Activated T-helper 17 cell treated with anti-CD3 and anti-CD28 coated beads, Interleukin-2, amount 50 U/mL, for 72 hours (primary cell): ENCODE measurements around the gene GALNT6. TPM values are rescaled to one million over a fixed set of nuclear protein-coding genes. Genes with fewer than 3 reads are reported as not detected.
A peak's percentile ranks its signal among the peaks of the same experiment; 100 is the strongest.

ENCODE experiments used
- ATAC-seq: fragments of 150-1000 bp; cut with Tn5 transposase; replicated peaks from 2 replicates; pipeline ENCODE4 v1.10.0; 2021; ENCODE audit warnings: mild to moderate bottlenecking, moderate library complexity
- H3K27ac Mint-ChIP-seq: one replicate; pipeline ENCODE4 v1.8.0; 2022; ENCODE audit warnings: mixed read lengths
- H3K27me3 Mint-ChIP-seq: one replicate; pipeline ENCODE4 v1.8.0; 2022; ENCODE audit warnings: mixed read lengths
- H3K36me3 Mint-ChIP-seq: one replicate; pipeline ENCODE4 v1.8.0; 2022; ENCODE audit warnings: low read depth, mild to moderate bottlenecking, mixed read lengths
- H3K4me1 Mint-ChIP-seq: one replicate; pipeline ENCODE4 v1.8.0; 2022; ENCODE audit warnings: mixed read lengths
- H3K4me3 Mint-ChIP-seq: one replicate; pipeline ENCODE4 v1.8.0; 2022; ENCODE audit warnings: mild to moderate bottlenecking, mixed read lengths
- H3K9me3 Mint-ChIP-seq: one replicate; pipeline ENCODE4 v1.8.0; 2022; ENCODE audit warnings: mixed read lengths
- total RNA-seq, 2 donors: library from RNA; stranded (reverse); gene quantifications; one replicate each; pipeline ENCODE4 v1.2.3, GENCODE V29; 2022

GALNT6 gene
- total RNA-seq, 2 donors from 2014 or later = 6.2 to 7.2 TPM

DNA sequence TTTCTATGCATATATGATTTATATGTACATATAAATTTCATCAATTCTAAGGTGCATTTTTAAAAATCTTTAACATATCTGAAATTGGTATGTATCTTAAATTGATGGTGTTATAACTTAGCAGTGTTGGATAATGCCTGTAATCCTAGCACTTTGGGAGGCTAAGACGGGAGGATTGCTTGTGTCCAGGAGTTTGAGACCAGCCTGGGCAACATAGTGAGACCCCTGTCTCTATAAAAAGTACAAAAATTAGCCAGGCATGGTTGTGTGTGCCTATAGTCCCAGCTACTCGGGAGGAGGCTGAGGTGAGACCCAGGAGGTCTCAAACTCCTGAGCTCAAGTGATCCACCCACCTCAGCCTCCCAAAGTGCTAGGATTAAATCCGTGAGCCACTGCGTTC lies 6.5 kb upstream of the GALNT6 start:
- no peak overlapping the region for H3K27ac Mint-ChIP-seq
- no peaks in the 10 kb centered on the region for H3K36me3 Mint-ChIP-seq
- ATAC-seq = no peak
- H3K4me3 Mint-ChIP-seq = no peak overlapping the region
- peaks cover 28% of the 10 kb centered on the region for H3K4me1 Mint-ChIP-seq
- no peaks in the 10 kb centered on the region for H3K9me3 Mint-ChIP-seq
- H3K27me3 Mint-ChIP-seq = no peaks in the 10 kb centered on the region

DNA sequence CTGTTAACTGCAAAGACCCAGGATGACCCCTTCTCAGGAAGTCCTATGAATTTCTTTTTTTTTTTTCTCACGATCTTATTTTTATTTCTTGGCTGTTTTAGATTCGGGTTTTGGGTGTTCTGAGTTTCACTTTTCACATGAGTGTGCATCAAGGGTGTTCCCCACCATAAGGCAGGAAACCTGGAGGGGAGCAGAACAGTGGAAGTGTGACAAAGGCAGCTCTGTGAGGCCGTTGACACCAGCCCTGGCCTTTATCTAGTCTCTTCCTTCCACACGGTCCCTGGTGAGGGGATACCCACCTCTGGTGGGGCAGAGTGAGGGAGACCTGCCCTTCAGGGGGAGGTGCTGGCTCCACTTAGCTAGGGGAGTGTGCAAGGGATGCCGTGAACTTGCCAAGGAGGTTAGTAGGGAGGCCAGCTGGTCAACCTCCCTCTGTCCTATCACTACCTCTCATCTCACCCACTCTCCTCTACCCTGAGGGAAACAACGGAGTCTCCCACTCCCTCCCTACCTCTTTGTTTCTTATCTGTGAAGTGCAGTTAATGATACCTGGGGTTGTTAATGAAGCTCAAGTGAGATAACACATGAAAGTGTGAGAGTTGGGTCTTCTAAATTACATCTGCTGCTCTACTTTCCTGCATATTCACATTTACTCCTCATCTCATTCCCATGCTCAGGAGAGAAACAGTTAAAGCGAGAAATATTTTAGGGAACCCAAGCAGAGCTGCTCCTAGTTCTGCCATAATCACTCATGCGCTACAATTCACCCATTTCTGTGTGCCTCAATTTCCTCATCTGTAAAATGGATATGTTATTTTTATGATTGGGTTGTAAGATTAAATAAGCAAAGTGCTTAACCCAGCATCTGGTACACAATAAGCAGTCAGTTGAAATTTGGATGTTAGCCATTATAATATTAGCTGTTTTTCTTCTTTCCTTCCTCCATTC lies 4.4 kb upstream of the GALNT6 start:
- ATAC-seq = peak; percentile 59
- Mint-ChIP-seq H3K4me1 (peaks cover 33% of the 10 kb centered on the region), H3K36me3 (no peaks in the 10 kb centered on the region), H3K4me3 (peak overlapping the region; percentile 84), H3K9me3 (no peaks in the 10 kb centered on the region), H3K27me3 (no peaks in the 10 kb centered on the region), H3K27ac (peak overlapping the region; percentile 59)

DNA sequence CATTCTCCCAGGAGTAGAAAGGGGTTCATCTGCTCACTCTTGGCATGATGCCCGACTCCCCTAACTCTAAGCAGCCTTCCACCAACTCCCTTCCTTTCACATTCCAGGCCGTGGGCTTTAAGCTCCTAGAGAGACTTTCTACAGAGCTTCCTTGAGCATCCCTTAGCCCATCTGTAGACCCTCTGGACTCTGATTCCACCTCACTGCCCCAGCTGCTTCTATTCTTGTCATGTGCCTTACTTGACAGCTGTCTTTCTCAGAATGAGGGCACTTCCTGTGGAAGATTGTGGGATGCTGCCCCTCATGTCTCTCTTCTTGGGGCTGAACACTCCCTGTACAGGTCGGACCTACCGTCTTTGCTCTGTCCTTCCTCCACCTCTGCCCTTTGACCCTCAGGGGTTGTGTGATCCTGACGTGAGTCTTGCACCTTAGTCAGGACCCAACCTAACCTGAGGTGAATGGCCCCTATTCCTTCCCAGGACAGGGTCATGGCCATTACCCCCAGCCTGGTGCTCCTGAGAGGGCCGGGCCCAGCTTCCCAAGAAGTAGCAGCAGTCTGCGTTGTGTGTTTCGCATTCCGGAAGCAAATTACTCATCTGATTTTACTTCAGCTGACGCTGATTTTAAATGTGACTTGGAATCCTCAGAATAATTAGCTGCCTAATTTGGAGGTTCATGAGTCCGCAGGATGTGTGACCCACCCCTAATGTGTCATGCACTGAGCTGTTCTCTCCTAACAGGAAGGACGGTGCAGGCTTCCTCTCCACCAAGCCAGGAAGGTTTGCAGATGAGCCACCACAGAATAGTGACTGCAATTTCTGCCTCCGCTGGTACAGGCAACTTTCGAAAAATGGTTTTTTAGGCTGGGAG lies 2.7 kb upstream of the GALNT6 start:
- peaks cover 40% of the 10 kb centered on the region for H3K4me1 Mint-ChIP-seq
- peak overlapping the region; percentile 84 for H3K4me3 Mint-ChIP-seq
- H3K9me3 Mint-ChIP-seq = no peaks in the 10 kb centered on the region
- no peaks in the 10 kb centered on the region for H3K36me3 Mint-ChIP-seq
- no peaks in the 10 kb centered on the region for H3K27me3 Mint-ChIP-seq
- peak; percentile 78 for ATAC-seq
- H3K27ac Mint-ChIP-seq = peak overlapping the region; percentile 73

DNA sequence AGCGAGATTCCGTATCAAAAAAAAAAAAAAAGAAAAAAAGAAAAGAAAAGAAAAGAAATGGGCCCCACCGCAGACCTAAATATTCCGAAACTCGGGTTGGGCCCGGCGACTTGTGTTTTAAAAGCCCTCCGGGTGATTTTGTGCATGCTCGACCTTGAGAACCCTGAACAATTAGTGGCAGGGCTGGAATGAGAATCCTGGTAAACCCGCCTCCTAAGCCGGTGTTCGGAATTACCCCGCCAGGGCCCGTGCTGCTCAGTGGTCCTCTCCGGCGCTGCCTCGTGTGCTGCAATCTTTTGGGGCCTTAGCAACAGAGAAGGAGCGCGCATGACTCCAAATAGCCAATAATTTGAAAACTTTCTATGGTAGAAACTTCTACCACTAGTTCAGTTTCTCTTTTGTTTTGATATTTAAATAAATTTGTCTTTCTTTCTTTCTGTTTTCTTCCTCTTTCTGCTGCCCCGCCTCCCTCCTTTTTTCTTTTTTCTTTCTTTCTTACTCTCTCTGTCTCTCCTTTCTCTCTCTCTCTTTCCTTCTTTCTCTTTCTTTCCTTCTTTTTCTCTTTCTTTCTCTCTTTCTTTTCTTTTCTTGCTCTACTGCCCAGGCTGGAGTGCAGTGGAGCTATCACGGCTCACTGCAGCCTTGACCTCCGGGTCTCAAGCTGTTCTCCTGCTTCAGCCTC lies 1.5 kb upstream of the GALNT6 start:
- no peaks in the 10 kb centered on the region for H3K9me3 Mint-ChIP-seq
- peak overlapping the region; percentile 55 for H3K27ac Mint-ChIP-seq
- peak overlapping the region; percentile 84 for H3K4me3 Mint-ChIP-seq
- H3K36me3 Mint-ChIP-seq = no peaks in the 10 kb centered on the region
- H3K27me3 Mint-ChIP-seq = no peaks in the 10 kb centered on the region
- H3K4me1 Mint-ChIP-seq = peaks cover 49% of the 10 kb centered on the region
- ATAC-seq = no peak

DNA sequence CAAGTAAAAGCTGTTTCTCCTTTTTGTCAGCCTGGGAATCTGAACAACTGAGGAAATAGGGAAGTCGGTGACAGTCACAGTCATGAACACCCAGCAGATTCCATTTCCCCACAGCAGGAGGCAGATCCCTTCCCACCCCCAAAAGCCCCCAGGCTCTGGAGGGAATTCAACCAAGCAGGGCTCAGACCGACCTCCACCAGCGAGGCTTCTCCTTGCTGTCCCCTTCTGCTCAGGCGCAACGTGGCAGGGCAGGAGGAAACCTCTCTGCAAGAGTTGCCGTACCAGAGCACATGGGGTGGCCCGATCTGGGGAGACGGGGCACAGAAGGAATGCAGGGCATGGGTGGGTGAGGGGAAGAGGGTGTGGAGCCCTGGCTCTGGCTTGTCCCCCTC lies 319 bp downstream of the GALNT6 start:
- peaks cover 45% of the 10 kb centered on the region for H3K4me1 Mint-ChIP-seq
- H3K27me3 Mint-ChIP-seq = no peaks in the 10 kb centered on the region
- peak overlapping the region; percentile 76 for H3K27ac Mint-ChIP-seq
- no peaks in the 10 kb centered on the region for H3K36me3 Mint-ChIP-seq
- peak overlapping the region; percentile 84 for H3K4me3 Mint-ChIP-seq
- H3K9me3 Mint-ChIP-seq = no peaks in the 10 kb centered on the region
- ATAC-seq = no peak

DNA sequence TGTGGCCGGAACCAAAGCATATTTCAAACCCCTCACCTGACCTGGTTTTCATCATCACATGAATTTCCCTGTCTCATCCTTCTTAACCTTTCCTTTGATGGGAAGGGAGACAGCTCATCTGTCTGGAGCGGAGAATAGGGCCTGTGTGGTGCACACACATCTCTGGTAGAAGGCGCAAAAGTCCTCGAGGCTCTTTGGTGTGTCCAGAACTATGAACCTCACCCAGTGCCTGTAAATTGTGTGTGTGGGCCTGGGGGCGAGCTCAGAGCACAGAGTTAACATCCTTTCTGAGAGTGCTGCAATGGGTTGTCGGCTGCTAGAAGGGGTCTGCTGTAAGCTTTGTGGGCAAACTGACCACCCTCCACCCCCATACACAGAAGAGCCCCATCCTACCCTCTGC lies 749 bp downstream of the GALNT6 start:
- Mint-ChIP-seq H3K27me3 (no peaks in the 10 kb centered on the region), H3K4me3 (peak overlapping the region; percentile 84)

DNA sequence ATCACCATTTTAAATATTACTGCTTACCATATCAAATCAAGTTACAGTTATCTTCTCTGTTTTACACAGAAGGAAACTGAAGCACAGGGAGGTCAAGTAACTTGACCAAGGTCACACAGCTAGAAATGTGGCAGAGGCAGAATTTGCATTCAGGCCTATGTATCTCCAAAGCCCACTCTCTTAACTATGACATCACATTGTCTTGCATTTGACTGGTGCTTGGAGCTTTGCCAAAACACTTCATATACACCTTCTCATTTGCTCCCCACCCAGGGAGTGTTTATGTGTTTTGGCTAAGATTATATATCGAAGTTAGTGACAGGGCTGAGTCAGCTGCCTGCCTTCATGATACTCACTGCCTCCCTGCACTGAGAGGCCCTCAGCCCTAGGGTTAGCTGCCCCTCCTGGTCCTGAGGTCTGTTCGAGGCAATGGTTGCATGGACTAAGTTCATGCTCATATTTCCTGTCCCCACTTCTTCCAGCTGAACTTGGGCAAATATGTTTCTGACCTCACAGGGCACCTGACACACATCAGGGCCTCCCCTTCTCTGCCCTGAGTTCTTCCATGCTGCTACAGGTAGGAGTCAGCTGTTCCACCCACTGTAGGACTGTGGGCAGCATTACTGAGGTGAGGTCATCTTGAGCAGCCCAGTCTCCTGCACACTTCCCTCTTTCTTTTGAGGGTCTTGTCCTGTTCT lies 1.8 kb downstream of the GALNT6 start:
- ATAC-seq = peak; percentile 65
- H3K9me3 Mint-ChIP-seq = no peaks in the 10 kb centered on the region
- H3K36me3 Mint-ChIP-seq = no peaks in the 10 kb centered on the region
- H3K27me3 Mint-ChIP-seq = no peaks in the 10 kb centered on the region
- H3K4me3 Mint-ChIP-seq = no peak overlapping the region
- H3K27ac Mint-ChIP-seq = peak overlapping the region; percentile 39
- H3K4me1 Mint-ChIP-seq = peaks cover 36% of the 10 kb centered on the region

More for the DNA sequence above, 749 bp downstream of the GALNT6 start:
- Mint-ChIP-seq H3K27ac (peak overlapping the region; percentile 76), H3K36me3 (no peaks in the 10 kb centered on the region), H3K9me3 (no peaks in the 10 kb centered on the region), H3K4me1 (peaks cover 41% of the 10 kb centered on the region)
- no peak for ATAC-seq

DNA sequence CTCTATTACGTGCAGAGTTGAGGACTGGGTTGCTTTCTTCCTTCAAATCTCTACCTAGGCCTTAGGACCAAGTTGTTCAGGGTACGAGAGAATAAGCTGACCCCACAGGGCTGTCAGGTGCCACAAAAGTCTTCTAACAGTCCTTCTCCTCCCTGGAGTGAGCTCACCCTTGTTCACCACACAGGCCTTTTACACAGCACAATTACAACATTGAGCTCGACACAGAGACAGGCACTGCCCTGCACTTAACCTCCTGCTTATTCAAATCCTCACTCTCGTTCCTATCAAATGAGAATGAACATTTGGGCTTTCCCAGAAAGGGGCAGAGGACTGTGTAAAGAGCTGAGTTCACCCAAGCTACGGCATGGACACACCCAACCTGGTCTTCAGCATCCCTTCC lies 2.4 kb downstream of the GALNT6 start:
- H3K27me3 Mint-ChIP-seq = no peaks in the 10 kb centered on the region
- H3K27ac Mint-ChIP-seq = no peak overlapping the region
- no peak for ATAC-seq
- peaks cover 37% of the 10 kb centered on the region for H3K4me1 Mint-ChIP-seq
- H3K9me3 Mint-ChIP-seq = no peaks in the 10 kb centered on the region
- H3K4me3 Mint-ChIP-seq = no peak overlapping the region
- no peaks in the 10 kb centered on the region for H3K36me3 Mint-ChIP-seq

DNA sequence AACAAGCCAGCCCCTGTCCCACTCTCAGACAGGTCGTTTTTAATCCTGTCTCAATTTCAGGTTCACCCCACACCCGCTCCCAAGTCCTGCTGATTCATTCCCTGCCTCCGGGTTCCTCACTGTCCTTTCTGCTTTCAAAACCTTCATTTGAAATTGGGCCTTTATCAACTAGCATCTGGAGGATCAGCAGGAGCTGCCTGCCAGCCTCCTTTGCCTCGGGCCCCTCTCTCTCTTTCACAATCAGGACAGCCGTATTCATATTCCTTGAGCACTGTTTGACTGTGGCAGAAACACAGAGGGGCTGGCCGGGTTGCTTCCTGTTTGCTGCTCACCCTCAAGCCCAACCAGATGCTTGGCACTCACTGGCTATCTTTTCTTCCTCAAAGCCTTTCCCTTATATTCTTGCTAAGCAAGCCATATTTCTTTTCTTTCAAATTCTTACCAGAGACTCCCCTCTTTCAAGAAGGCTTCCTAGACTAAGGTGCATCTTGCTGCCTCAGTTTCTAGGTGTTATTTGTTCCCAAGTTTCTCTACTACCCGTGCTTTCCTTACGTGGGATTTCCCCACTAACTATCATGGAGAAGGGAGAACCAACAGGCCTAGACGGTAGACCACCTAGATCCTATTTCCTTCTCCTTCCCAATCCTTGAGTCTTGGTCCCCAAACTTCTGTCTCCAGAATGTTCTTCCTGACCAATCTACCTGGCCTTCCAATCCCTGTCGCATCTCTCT lies 3.0 kb downstream of the GALNT6 start:
- no peak for ATAC-seq
- H3K27ac Mint-ChIP-seq = no peak overlapping the region

DNA sequence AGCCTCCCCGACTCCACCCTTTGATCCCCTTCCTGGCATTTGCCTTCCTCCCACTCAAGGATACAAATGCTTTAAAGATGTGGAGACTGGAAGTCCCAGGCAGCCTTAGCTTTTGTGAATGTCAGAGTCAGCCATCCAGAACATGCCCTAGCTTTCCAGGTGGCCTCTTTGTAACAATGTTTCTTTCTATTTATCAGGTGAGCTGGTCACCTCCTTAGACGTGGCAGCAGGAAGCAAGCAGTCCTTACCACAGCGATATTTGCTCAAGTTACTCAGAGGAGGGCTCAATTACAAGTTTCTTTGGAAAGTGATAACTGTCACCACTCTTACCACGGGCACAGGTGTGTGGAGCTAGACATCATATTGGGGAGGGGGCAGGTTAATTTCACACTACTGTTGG lies 4.9 kb downstream of the GALNT6 start:
- no peak for ATAC-seq
- no peak overlapping the region for H3K27ac Mint-ChIP-seq
- peaks cover 37% of the 10 kb centered on the region for H3K4me1 Mint-ChIP-seq
- no peaks in the 10 kb centered on the region for H3K9me3 Mint-ChIP-seq
- no peaks in the 10 kb centered on the region for H3K27me3 Mint-ChIP-seq
- H3K4me3 Mint-ChIP-seq = no peak overlapping the region
- H3K36me3 Mint-ChIP-seq = peaks cover 7% of the 10 kb centered on the region

More for the DNA sequence above, 3.0 kb downstream of the GALNT6 start:
- peaks cover 37% of the 10 kb centered on the region for H3K4me1 Mint-ChIP-seq
- no peak overlapping the region for H3K4me3 Mint-ChIP-seq
- H3K27me3 Mint-ChIP-seq = no peaks in the 10 kb centered on the region
- no peaks in the 10 kb centered on the region for H3K36me3 Mint-ChIP-seq
- H3K9me3 Mint-ChIP-seq = no peaks in the 10 kb centered on the region

DNA sequence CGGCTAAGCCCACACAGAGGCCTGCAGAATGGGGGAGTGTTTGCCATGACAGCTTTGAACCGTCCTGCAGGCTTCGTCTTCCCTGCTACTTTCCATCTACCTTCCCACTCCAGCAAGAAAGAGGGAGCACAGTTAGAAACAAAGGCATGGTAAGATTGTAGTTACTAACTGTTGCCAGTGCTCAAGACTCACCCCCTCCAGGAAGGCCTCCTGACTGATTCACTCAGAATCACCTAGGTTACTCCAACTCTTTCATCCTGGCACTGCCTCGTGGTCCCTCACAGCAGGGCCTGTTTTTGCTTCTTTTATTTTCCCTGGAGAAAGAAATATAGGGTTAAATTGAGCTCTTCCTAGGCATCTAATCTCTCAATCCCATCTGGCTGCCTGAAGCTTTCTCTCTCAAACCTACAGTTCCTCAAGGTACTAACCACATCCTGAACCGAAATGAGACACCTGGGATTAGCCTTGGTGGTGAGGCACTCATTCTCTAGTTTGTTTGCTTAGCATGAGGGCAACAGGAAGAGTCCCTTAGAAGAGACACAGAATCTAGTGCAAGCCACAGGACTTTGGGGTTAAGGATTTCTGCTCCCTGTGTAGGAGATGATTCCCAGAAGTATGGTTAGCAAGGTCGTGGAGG lies 7.8 kb downstream of the GALNT6 start:
- H3K4me1 Mint-ChIP-seq = peaks cover 20% of the 10 kb centered on the region
- peak; percentile 67 for ATAC-seq
- H3K27ac Mint-ChIP-seq = peak overlapping the region; percentile 5
- H3K36me3 Mint-ChIP-seq = peaks cover 21% of the 10 kb centered on the region
- no peaks in the 10 kb centered on the region for H3K9me3 Mint-ChIP-seq
- H3K4me3 Mint-ChIP-seq = no peak overlapping the region
- H3K27me3 Mint-ChIP-seq = no peaks in the 10 kb centered on the region

DNA sequence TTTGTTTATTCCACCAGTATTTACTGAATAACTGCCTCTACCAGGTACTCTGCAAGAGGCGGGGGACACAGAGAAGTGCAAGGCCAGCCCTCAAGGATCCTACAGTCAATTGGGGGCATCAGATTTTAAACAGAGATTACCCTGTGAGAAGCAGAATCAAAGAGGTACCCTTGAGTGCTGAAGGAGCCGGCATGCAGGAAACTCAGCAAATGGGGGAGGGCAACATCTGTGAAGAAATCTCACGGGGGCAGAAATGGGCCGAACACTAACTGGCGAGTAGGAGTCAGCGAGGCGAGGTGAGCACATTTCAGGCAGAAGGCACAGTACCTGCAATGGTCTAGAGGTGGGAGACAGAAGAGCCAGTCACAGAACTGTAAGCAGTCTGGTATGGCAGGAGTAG lies 9.0 kb downstream of the GALNT6 start:
- Mint-ChIP-seq H3K27me3 (no peaks in the 10 kb centered on the region), H3K36me3 (peaks cover 32% of the 10 kb centered on the region), H3K4me3 (no peak overlapping the region), H3K9me3 (no peaks in the 10 kb centered on the region), H3K27ac (peak overlapping the region; percentile 46), H3K4me1 (peaks cover 16% of the 10 kb centered on the region)
- no peak for ATAC-seq
